Ureter (tissue), 1 donor: ENCODE data around the gene MELK. TPM values are rescaled to one million over a fixed set of nuclear protein-coding genes. Genes with fewer than 3 reads are reported as not detected.

Experiments
- DNase-seq: peaks from one replicate; pipeline ENCODE4 v3.0.0-alpha.2; 2020; ENCODE audit warnings: low spot score
- total RNA-seq: library from RNA; stranded (reverse); gene quantifications from one replicate; pipeline ENCODE4 v1.2.4, GENCODE V29; 2023
- donor health status: DM: yes; HTN: yes; CAD: no.

The MELK gene
- total RNA-seq, 1 donor from 2014 or later = 0.31 TPM

- no peak for DNase-seq
Measured at GRCh38 chr9:36676091-36676490, 103.4 kb downstream of the MELK start.

GRCh38 chr9:36676778-36677485 lies 104.2 kb downstream of the MELK start:
- DNase-seq = no peak

- DNase-seq = no peak
Measured at GRCh38 chr9:36677611-36678010, 104.9 kb downstream of the MELK start.

- DNase-seq = no peak
Measured at GRCh38 chr9:36679710-36680109, 107.0 kb downstream of the MELK start.

GRCh38 chr9:36686471-36686870 lies 113.8 kb downstream of the MELK start:
- DNase-seq = no peak

- DNase-seq = no peak
Measured at GRCh38 chr9:36690412-36691168, 117.9 kb downstream of the MELK start.

- DNase-seq = no peak
Measured at GRCh38 chr9:36691671-36692070, 119.0 kb downstream of the MELK start.

GRCh38 chr9:36698984-36699383 lies 126.3 kb downstream of the MELK start:
- DNase-seq = no peak

- no peak for DNase-seq
Measured at GRCh38 chr9:36704148-36704547, 131.5 kb downstream of the MELK start.

GRCh38 chr9:36713515-36714490 lies 141.1 kb downstream of the MELK start:
- no peak for DNase-seq

- no peak for DNase-seq
Measured at GRCh38 chr9:36716496-36716895, 143.8 kb downstream of the MELK start.

GRCh38 chr9:36717276-36717675 lies 144.6 kb downstream of the MELK start:
- no peak for DNase-seq

- no peak for DNase-seq
Measured at GRCh38 chr9:36718612-36719011, 145.9 kb downstream of the MELK start.

GRCh38 chr9:36720043-36720442 lies 147.3 kb downstream of the MELK start:
- DNase-seq = no peak

- no peak for DNase-seq
Measured at GRCh38 chr9:36721846-36722588, 149.3 kb downstream of the MELK start.

GRCh38 chr9:36725777-36726356 lies 153.2 kb downstream of the MELK start:
- DNase-seq = no peak

Other genes with a start within 250 kb of the MELK start
- 54.4 TPM for gene RNF38, start 172.6 kb upstream of the MELK start, total RNA-seq